SU-DHL-6 (cell line): ENCODE results near the gene RIN3.
A peak's percentile ranks its signal among the peaks of the same experiment; 100 is the strongest.

ENCODE experiments used
- H2AFZ ChIP-seq: fragments of 200-600 bp; sonication (generic); 2 replicates; pipeline ENCODE4 v1.6.1; 2014; ENCODE audit warnings: low read depth, mild to moderate bottlenecking, moderate library complexity, mixed read lengths, antibody characterized with exemption, low read length; ENCODE audit not compliant: severe bottlenecking
- H3F3A ChIP-seq: fragments of 200-600 bp; shearing (Covaris generic); 2 replicates; pipeline ENCODE4 v1.6.0; 2016; ENCODE audit warnings: antibody characterized with exemption, mild to moderate bottlenecking; ENCODE audit not compliant: insufficient read depth
- H3K27ac ChIP-seq: fragments of 200-600 bp; sonication (generic); 2 replicates; pipeline ENCODE4 v1.5.1; 2016; ENCODE audit warnings: low read depth, mild to moderate bottlenecking, low read length, moderate library complexity, mixed read lengths
- H3K27me3 ChIP-seq: fragments of 200-600 bp; sonication (generic), shearing (Covaris generic); 2 replicates; pipeline ENCODE4 v1.6.0; 2014; ENCODE audit warnings: mild to moderate bottlenecking, low read length
- H3K36me3 ChIP-seq: fragments of 200-600 bp; sonication (generic); 2 replicates; pipeline ENCODE4 v1.6.1; 2014; ENCODE audit warnings: mild to moderate bottlenecking, low read length, mixed read lengths
- H3K4me2 ChIP-seq: fragments of 300-600, 200-600 bp; shearing (Covaris generic), sonication (generic); 2 replicates; pipeline ENCODE4 v1.6.0; 2014; ENCODE audit warnings: low read length, low read depth, mild to moderate bottlenecking; ENCODE audit not compliant: poor library complexity, severe bottlenecking
- H3K4me3 ChIP-seq: fragments of 200-600 bp; sonication (generic); 2 replicates; pipeline ENCODE4 v1.5.1; 2014; ENCODE audit warnings: antibody characterized with exemption, low read length, mild to moderate bottlenecking, mixed read lengths; ENCODE audit not compliant: insufficient read depth, poor library complexity, severe bottlenecking
- H3K79me2 ChIP-seq: fragments of 200-600 bp; sonication (generic); 2 replicates; pipeline ENCODE4 v1.6.1; 2014; ENCODE audit warnings: mild to moderate bottlenecking, low read length, moderate library complexity; ENCODE audit not compliant: insufficient read depth
- H3K9ac ChIP-seq: fragments of 200-600 bp; sonication (generic); 2 replicates; pipeline ENCODE4 v1.7.0; 2014; ENCODE audit warnings: mild to moderate bottlenecking, low read length
- H3K9me2 ChIP-seq: fragments of 200-600 bp; sonication (generic); replicated peaks from 2 replicates; pipeline ENCODE4 v1.6.1; 2014; ENCODE audit warnings: low read length; ENCODE audit not compliant: insufficient read depth
- H3K9me3 ChIP-seq: fragments of 200-600 bp; sonication (generic); 2 replicates; pipeline ENCODE4 v1.6.1; 2014; ENCODE audit warnings: low read length, mixed read lengths; ENCODE audit not compliant: insufficient read depth
- H4K20me1 ChIP-seq: fragments of 200-600 bp; sonication (generic); 2 replicates; pipeline ENCODE4 v1.6.1; 2014; ENCODE audit warnings: low read depth, mild to moderate bottlenecking, antibody characterized with exemption, low read length, moderate library complexity, mixed read lengths
- CTCF ChIP-seq: fragments of 200-600 bp; sonication (generic); IDR thresholded peaks from one replicate; pipeline ENCODE4 v1.5.1; 2017; ENCODE audit warnings: antibody characterized with exemption, mild to moderate bottlenecking, low read length, moderate library complexity; ENCODE audit not compliant: insufficient read depth, poor library complexity, severe bottlenecking
- EZH2phosphoT487 ChIP-seq: fragments of 200-600 bp; sonication (generic), shearing (Covaris generic); conservative IDR thresholded peaks from 2 replicates; pipeline ENCODE4 v1.6.1; 2018; ENCODE audit warnings: mild to moderate bottlenecking, antibody characterized with exemption, low read length, moderate library complexity, mixed read lengths

Gene RIN3

GRCh38 chr14:92575061-92575747, 61.6 kb downstream of the RIN3 start:
- Histone ChIP-seq H3K9me2 (no peaks in the 10 kb centered on the region), H3F3A (no peaks in the 10 kb centered on the region), H3K27ac (no peak overlapping the region), H3K36me3 (no peaks in the 10 kb centered on the region), H2AFZ (no peak overlapping the region), H3K9ac (no peak overlapping the region), H3K27me3 (no peaks in the 10 kb centered on the region), H3K4me2 (no peak overlapping the region), H3K9me3 (no peaks in the 10 kb centered on the region), H3K79me2 (no peaks in the 10 kb centered on the region), H3K4me3 (no peak overlapping the region), H4K20me1 (no peaks in the 10 kb centered on the region)
- TF ChIP-seq EZH2phosphoT487 = no peak

DNA sequence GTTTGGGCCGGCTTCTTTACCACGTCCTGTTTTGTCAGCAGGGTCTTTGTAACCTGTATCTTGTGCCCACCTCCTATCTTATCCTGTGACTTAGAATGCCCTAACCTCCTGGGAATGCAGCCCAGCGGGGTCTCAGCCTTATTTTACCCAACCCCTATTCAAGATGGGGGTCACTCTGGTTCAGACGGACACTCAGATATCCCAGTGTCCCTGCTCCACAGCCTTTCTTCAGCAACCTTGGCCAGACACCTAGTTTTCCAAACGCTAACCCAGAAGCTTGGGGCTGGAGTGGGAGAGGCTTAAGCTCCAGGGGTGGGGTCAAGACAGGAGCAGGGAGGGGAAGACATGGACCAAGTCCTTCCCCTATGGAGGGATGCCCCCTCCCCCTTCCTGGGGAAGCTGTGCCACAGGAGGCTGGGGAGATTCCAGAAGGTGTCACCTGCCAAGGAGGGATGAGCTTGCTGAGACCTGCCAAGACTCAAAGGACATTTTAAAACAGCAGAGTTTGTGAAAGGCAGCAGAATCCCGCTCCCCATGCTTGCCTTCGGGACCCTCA, 62.2 kb downstream of the RIN3 start:
- TF ChIP-seq EZH2phosphoT487 (no peak), CTCF (no peak)
- no peak overlapping the region for H3K4me2 ChIP-seq
- H2AFZ ChIP-seq = no peak overlapping the region
- H3K9me3 ChIP-seq = no peaks in the 10 kb centered on the region
- no peak overlapping the region for H3K27ac ChIP-seq
- H3K9ac ChIP-seq = no peak overlapping the region
- no peaks in the 10 kb centered on the region for H4K20me1 ChIP-seq
- no peaks in the 10 kb centered on the region for H3K27me3 ChIP-seq
- H3K79me2 ChIP-seq = no peaks in the 10 kb centered on the region
- no peaks in the 10 kb centered on the region for H3F3A ChIP-seq
- H3K4me3 ChIP-seq = no peak overlapping the region
- no peaks in the 10 kb centered on the region for H3K9me2 ChIP-seq
- H3K36me3 ChIP-seq = no peaks in the 10 kb centered on the region

GRCh38 chr14:92577321-92577742, 63.8 kb downstream of the RIN3 start:
- no peak overlapping the region for H2AFZ ChIP-seq
- H3F3A ChIP-seq = no peaks in the 10 kb centered on the region
- H3K27ac ChIP-seq = no peak overlapping the region
- peak overlapping the region; percentile 35 for H3K4me2 ChIP-seq
- H3K27me3 ChIP-seq = no peaks in the 10 kb centered on the region
- TF ChIP-seq CTCF (no peak), EZH2phosphoT487 (no peak)
- no peaks in the 10 kb centered on the region for H3K9me2 ChIP-seq
- no peaks in the 10 kb centered on the region for H3K79me2 ChIP-seq
- no peak overlapping the region for H3K4me3 ChIP-seq
- no peaks in the 10 kb centered on the region for H4K20me1 ChIP-seq
- no peak overlapping the region for H3K9ac ChIP-seq
- no peaks in the 10 kb centered on the region for H3K36me3 ChIP-seq
- no peaks in the 10 kb centered on the region for H3K9me3 ChIP-seq

DNA sequence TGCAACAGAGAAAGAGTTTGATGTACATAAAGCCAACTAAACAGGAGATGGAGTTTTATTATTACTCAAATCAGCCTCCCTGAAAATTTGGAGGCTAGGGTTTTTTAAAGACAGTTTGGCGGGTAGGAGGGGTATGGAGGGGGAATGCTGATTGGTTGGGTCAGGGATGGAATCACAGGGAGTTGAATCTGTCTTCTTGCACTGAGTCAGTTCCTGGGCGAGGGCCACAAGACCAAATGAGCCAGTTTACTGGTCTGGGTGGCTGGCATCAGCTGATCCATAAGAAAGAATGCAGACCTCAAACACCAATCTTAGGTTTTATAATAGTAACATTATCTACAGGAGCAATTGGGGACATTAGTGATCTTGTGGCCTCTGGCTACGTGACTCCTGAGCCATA, 64.9 kb downstream of the RIN3 start:
- Histone ChIP-seq H2AFZ (no peak overlapping the region), H3K36me3 (no peaks in the 10 kb centered on the region), H3K4me3 (no peak overlapping the region), H3K9me3 (no peaks in the 10 kb centered on the region), H4K20me1 (no peaks in the 10 kb centered on the region), H3K79me2 (no peaks in the 10 kb centered on the region), H3K27ac (no peak overlapping the region), H3K27me3 (no peaks in the 10 kb centered on the region), H3K4me2 (no peak overlapping the region), H3K9ac (no peak overlapping the region), H3F3A (no peaks in the 10 kb centered on the region), H3K9me2 (no peaks in the 10 kb centered on the region)
- TF ChIP-seq CTCF (no peak), EZH2phosphoT487 (no peak)
